GM19324 (cell line): Measurements from ENCODE around the gene RBP3.

Source experiments
- ATAC-seq: cut with Tn5 transposase; IDR thresholded peaks from one replicate; pipeline ENCODE4 v1.9.1; 2021; ENCODE audit warnings: mild to moderate bottlenecking, moderate library complexity; ENCODE audit not compliant: unreplicated experiment, low FRiP score

RBP3 gene

DNA sequence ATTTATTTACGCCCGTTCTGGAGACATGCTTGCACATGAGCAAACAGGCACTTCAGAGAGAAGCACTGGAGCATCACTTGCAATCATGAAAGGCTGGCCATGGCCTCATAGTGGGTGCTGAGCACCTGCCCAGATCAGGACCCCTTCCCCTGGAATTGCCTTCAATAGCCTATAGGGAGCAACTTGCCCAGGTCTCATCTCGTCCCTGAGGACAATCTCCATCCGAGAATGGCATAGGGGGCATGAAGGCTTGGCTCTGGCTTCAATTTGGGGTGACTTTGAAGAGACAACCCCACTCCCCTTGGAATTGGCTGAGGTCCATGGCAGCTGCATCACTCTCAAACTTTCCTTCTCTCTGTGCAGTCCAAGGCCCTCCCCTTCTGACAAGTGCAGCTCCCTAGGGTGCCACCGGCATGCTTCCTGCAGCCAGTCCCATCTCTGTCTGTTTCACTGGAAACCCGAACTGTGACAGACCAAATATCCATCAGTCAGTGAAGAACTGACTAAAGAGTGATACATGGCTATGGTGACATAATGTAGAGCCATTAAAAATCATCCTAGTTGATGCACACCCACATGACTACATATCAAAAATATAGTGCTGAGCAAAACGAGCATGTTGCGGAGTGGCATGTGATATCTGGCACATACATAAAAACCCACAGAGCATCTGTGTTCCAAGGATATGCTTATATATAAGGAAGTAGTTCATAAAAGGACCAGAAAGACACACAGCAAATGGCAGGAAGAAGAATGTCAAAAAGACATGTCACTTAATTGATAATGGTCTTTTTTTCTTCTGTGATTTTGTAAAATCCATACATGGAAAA is 13.5 kb upstream of the RBP3 start:
- no peak for ATAC-seq

DNA sequence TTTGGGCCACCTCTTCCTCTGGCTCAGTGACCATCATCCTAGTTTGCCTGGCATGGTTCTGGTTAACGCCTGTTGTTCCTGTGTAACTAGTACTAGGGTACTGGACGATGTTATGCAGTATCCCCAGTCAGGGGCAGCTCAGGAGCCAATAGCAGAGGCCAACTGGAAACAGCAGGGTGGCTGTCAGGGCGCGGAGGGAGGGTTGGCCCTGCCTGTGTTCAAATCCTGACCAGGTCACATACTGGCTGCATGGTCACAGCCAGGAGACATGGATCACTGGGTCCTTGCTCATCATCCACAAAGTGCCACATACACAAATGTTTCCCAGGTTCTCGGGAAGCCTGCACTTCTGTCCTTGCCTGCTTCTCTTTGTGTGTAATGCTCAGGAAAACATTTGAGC is 12.3 kb upstream of the RBP3 start:
- ATAC-seq: no peak

DNA sequence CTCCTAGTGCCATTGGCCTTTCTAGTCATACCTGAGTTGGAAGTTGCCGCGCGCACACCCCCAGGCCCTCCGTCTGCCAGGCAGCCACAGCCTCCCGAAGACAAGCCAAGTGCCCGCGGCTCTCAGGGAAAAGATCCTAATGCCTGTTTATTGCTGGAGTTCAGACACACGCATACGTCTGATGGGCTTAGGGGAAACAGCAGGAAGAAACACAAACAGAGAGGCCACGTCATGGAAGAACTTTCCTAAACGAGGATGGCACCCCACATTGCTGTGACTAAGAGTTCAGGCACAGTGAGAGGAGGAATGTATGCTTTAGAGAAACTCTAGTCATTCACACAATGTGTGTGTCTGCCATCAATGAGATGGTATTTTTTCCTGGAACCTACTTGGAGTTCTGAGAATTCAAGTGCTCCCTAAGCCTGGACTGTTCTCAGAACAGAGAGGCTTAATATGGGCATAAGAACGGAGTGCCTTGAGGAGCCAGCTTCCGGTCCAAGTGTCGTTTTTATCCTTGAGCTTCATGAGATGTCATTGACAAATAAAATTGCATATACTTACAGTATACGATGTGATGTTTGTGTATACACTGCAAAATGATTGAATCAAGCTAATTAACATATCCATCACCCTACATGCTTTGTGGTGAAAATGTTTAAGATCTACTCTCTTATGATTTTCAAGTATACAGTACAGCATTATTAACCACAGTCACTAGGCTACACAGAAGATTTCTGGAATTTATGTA is 11.6 kb upstream of the RBP3 start:
- ATAC-seq: no peak

DNA sequence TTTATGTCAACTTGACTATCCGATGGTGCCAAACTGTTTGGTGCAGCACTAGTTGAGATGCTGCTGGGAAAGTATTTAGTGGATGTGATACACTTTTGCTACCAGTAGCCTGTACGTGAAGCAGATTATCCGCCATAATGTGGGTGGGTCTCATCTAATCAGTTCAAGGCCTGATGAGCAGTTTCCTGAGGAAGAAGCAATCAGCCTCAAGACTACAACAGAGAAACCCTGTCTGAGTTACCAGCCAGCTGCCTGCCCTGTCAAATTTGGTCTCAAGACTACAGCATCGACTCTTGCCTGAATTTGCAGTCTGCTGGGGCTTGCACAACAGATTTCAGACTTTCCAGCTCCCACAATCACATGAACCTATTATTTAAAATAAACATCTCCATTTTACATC is 10.9 kb upstream of the RBP3 start:
- ATAC-seq: no peak

DNA sequence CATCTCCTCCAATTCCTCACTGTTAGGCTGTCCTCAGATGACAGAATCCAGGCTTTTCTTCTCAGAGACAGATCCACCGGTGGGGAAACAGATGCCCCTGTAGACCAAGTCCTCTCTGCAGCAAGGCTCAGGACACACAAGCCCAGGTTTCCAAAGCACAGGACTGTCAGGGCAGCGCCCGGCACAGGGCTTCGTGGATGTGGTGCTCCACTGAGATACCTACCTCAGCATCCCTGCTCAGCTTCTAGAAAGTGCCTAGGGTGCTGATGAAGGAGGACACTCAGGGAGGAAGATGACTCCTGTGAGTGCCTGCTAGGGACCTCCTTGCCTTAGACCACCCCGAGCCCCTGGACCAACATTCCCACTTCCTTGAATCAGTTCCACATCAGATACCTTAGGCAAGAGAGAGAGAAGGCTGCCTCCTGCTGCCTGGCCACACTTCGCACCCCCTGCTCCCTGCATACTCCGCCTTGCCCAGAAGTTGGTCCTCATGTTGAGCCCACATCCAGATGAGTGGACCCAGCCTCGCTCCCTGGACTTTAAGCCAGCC is 8.9 kb upstream of the RBP3 start:
- ATAC-seq: no peak

DNA sequence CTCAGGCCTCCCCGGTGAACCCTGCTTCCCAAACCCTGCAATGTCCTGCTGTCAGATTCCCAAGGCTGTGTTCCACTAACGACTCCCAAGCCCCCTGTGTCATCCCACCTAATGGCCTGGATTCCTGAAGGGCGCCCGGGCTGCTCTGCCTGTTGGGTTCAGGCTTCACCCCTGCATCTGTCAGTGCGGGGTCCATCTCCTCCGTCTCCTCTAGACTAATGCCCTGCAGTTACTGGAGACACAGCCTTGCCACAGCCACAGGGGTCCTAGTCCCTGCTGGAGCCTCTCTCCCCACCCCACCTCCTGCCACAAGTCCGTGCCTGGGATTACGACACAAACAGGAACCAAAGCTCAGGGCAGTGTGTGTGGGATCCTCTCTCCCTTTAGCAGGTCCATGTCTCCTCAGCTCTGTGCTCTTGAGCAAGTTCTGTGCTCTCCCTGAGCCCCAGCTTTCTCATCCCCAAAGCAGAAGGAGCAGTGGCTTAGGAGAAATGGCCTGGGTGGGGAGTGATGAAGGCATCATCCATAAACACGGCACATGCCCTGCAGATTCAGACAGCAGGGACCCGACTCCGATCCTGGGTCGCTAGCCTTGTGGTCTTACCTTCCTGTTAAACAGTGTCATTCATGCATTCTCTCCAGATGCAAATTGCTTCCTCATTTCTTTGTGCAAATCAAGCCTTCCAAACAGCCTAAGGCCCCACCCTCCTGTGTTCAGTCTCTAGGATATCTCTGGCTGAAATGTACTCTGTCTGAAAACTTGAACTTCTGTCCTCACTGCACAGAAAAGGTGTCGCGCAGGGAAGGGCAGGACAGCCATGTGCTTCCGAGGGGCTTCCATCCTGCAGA is 8.2 kb upstream of the RBP3 start:
- ATAC-seq: no peak

DNA sequence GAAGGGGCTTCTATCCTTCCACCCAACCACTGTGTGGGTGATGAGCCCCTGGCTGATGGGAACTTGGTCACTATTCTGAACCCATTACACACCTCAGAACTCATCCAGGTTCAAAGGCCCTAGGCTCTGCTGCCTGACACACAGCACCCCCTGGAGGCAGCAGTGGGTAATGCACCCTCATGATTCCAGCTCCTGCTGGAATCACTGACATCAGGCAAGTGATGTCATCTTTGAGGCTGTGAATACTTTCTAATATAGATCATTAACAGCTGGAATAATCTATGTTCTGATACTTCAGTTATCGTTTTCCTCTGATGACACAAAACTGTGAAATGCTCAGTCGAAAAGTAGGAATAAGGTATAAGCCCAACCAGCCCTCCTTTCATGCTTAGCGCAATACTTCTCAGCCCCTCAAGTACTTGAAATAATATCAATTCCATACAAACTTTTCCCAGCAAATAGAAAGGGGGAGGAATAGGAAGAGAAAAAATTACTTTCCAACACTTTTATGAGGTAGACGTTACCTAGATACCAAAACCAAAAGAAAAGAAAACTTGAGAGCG is 7.5 kb upstream of the RBP3 start:
- ATAC-seq: no peak

DNA sequence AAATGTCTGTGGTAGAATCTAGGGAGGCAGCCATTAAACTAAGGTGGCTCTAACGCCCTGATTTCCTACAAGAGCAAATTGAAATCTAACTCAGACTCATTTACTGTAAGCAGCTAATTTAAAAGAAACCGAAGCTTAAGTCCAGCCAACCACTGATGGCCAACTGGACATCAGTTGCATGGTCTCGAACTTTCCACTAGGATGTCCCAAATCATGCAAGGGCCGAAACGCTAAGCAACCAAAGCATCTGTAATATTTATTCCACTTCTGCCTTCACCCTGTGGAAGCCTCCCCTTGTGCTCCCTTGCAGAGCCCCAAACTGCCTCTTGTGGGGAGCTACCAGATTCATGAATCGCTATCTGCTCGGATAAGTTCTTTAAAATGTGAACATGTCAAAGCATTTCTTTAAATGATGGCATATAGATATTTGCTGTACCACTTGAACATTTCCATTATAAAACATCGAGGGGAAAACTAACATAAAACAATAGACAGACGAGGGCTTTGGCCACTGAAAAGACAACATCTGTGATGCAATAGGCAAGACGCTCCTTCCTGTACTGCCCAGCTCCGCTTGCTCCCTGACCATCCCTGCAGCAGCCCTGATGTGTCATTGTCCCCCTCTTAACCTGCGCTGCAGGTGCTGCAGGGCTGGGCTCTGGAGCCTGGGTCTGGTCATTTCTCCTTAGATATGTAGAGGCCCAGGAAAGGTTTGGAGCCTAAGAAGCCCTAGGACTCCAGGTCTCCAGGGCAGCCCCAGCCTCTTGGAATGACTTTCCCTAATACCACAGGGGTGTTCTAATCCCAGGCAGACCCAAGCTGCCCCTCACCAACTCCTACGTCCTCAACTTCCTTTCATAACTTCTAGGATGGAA is 2.9 kb upstream of the RBP3 start:
- ATAC-seq: no peak

DNA sequence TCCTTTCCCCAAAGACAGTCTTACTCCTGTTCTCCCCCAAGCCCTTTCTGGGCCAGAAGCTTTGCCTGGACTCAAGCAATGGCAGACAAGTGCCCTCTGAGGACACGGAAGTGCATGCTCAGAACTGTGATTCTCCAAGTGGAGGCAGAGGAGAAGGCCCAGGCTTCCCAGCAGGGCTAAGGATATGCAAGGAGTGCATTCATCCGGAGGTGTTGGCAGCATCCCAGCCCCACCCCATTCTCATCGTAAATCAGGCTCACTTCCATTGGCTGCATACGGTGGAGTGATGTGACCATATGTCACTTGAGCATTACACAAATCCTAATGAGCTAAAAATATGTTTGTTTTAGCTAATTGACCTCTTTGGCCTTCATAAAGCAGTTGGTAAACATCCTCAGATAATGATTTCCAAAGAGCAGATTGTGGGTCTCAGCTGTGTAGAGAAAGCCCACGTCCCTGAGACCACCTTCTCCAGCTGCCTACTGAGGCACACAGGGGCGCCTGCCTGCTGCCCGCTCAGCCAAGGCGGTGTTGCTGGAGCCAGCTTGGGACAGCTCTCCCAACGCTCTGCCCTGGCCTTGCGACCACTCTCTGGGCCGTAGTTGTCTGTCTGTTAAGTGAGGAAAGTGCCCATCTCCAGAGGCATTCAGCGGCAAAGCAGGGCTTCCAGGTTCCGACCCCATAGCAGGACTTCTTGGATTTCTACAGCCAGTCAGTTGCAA is 1.4 kb upstream of the RBP3 start:
- no peak for ATAC-seq

DNA sequence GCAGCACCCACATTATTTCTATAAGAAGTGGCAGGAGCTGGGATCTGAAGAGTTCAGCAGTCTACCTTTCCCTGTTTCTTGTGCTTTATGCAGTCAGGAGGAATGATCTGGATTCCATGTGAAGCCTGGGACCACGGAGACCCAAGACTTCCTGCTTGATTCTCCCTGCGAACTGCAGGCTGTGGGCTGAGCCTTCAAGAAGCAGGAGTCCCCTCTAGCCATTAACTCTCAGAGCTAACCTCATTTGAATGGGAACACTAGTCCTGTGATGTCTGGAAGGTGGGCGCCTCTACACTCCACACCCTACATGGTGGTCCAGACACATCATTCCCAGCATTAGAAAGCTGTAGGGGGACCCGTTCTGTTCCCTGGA is 874 bp upstream of the RBP3 start:
- ATAC-seq: no peak

DNA sequence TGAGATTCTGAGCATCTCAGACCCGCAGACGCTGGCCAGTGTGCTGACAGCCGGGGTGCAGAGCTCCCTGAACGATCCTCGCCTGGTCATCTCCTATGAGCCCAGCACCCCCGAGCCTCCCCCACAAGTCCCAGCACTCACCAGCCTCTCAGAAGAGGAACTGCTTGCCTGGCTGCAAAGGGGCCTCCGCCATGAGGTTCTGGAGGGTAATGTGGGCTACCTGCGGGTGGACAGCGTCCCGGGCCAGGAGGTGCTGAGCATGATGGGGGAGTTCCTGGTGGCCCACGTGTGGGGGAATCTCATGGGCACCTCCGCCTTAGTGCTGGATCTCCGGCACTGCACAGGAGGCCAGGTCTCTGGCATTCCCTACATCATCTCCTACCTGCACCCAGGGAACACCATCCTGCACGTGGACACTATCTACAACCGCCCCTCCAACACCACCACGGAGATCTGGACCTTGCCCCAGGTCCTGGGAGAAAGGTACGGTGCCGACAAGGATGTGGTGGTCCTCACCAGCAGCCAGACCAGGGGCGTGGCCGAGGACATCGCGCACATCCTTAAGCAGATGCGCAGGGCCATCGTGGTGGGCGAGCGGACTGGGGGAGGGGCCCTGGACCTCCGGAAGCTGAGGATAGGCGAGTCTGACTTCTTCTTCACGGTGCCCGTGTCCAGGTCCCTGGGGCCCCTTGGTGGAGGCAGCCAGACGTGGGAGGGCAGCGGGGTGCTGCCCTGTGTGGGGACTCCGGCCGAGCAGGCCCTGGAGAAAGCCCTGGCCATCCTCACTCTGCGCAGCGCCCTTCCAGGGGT is 703 bp downstream of the RBP3 start:
- ATAC-seq: no peak

DNA sequence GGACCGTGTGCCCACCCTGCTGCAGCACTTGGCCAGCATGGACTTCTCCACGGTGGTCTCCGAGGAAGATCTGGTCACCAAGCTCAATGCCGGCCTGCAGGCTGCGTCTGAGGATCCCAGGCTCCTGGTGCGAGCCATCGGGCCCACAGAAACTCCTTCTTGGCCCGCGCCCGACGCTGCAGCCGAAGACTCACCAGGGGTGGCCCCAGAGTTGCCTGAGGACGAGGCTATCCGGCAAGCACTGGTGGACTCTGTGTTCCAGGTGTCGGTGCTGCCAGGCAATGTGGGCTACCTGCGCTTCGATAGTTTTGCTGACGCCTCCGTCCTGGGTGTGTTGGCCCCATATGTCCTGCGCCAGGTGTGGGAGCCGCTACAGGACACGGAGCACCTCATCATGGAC is 1.4 kb downstream of the RBP3 start:
- no peak for ATAC-seq

DNA sequence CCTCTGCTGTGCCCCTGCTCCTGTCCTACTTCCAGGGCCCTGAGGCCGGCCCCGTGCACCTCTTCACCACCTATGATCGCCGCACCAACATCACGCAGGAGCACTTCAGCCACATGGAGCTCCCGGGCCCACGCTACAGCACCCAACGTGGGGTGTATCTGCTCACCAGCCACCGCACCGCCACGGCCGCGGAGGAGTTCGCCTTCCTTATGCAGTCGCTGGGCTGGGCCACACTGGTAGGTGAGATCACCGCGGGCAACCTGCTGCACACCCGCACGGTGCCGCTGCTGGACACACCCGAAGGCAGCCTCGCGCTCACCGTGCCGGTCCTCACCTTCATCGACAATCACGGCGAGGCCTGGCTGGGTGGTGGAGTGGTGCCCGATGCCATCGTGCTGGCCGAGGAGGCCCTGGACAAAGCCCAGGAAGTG is 1.8 kb downstream of the RBP3 start:
- ATAC-seq: no peak

DNA sequence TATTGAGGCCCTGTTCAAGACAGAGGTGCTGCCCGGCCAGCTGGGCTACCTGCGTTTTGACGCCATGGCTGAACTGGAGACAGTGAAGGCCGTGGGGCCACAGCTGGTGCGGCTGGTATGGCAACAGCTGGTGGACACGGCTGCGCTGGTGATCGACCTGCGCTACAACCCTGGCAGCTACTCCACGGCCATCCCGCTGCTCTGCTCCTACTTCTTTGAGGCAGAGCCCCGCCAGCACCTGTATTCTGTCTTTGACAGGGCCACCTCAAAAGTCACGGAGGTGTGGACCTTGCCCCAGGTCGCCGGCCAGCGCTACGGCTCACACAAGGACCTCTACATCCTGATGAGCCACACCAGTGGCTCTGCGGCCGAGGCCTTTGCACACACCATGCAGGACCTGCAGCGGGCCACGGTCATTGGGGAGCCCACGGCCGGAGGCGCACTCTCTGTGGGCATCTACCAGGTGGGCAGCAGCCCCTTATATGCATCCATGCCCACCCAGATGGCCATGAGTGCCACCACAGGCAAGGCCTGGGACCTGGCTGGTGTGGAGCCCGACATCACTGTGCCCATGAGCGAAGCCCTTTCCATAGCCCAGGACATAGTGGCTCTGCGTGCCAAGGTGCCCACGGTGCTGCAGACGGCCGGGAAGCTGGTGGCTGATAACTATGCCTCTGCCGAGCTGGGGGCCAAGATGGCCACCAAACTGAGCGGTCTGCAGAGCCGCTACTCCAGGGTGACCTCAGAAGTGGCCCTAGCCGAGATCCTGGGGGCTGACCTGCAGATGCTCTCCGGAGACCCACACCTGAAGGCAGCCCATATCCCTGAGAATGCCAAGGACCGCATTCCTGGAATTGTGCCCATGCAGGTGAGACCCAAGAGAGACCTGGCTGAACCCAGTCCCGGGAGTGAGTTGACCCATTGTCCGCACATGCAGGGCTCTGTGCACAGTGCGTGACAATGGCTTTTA is 2.8 kb downstream of the RBP3 start:
- ATAC-seq: no peak

DNA sequence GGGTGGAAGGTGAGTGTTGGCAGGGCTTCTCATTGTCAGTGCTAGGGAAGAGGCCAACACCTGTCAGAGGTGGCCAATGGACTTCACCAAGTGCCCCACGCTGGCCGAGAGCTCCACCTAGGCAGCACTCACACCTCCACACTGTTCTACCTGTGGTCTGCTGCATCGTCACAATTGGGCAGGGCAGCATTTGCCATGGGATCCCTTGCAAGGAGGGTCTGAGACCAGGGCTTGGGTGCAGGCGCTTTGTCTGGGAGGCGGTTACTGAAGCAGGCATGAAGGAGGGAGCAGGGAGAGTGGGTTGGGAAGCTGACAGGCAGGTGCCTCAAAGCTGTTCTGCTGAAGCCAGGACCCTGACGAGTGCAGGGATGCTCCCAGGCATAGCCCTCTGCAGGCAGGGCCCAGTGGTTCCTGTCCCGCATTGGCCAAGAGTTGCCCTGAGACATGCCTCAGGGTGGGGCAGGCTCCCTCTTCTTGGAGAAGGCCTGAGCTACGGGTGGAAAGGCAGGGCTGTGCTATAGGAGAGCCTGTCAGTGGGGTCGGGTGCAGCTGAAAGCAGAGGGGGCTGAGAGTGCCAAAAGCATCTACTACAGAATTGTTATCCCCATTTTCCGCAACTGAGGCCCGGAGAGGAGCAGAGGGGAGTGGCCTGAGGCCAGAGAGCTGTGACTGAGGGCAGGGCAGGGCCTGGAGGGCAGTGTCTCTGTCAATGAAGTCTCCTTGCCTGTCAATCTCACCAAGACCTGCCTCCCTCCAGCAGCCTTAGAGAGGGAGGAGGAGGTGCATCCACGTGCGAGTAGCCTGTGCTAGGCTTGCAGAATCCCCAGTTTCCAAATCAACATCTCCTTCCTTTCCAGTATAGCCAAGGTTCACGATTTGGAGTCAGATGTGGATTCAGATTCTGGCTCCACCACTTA is 4.0 kb downstream of the RBP3 start:
- ATAC-seq: no peak

DNA sequence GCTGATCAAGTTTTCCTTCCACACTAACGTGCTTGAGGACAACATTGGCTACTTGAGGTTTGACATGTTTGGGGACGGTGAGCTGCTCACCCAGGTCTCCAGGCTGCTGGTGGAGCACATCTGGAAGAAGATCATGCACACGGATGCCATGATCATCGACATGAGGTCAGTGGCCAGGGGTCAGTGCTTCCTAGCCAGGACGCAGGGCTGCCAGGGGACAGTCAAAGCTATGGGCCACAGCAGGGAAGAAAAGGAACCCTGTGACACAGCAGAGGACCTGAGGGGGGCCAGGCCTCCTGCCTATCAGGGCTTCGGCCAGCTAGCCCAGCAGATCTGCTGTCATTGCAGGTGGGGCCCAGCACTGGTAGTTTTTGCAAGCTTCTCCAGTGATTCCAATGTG is 5.2 kb downstream of the RBP3 start:
- no peak for ATAC-seq
